Skeletal muscle cell (primary cell): ENCODE measurements around the gene C1orf56.

Experiments
- DNase-seq: peaks from one replicate; pipeline ENCODE4 v3.0.0-alpha.2; 2010; ENCODE audit warnings: low read depth
- H3K4me3 ChIP-seq: 2 replicates; pipeline ENCODE4 v1.5.1; 2011; ENCODE audit warnings: low read depth, mild to moderate bottlenecking, control low read depth, low read length, moderate library complexity

The C1orf56 gene

GRCh38 chr1:151013518-151013917 lies 34.0 kb upstream of the C1orf56 start:
- no peak for DNase-seq
- H3K4me3 ChIP-seq, result no peak overlapping the region

GRCh38 chr1:151024540-151025146 lies 22.9 kb upstream of the C1orf56 start:
- no peak overlapping the region for H3K4me3 ChIP-seq
- DNase-seq, result no peak

- no peak overlapping the region for H3K4me3 ChIP-seq
- DNase-seq, result no peak
These were observed 21.1 kb upstream of the C1orf56 start for GRCh38 chr1:151026460-151026859.

GRCh38 chr1:151032164-151032563 lies 15.4 kb upstream of the C1orf56 start:
- DNase-seq, result no peak
- no peak overlapping the region for H3K4me3 ChIP-seq

- DNase-seq, result no peak
- no peak overlapping the region for H3K4me3 ChIP-seq
These were observed 12.4 kb upstream of the C1orf56 start for GRCh38 chr1:151035167-151035566.

- H3K4me3 ChIP-seq, result no peak within 1 kb of the TSS
- DNase-seq, result no peak
These were observed 11.2 kb upstream of the C1orf56 start, which contains the start of gene BNIPL for GRCh38 chr1:151036356-151036755. TSS of gene BNIPL (plus strand) at chr1:151036586. CDS start at chr1:151036726, 140 bp downstream.

- DNase-seq, result no peak
- H3K4me3 ChIP-seq, result no peak overlapping the region
These were observed 10.5 kb upstream of the C1orf56 start for GRCh38 chr1:151037032-151037431.

- DNase-seq, result no peak
- H3K4me3 ChIP-seq, result no peak overlapping the region
These were observed 8.0 kb upstream of the C1orf56 start for GRCh38 chr1:151039521-151039920.

- DNase-seq, result no peak
- no peak overlapping the region for H3K4me3 ChIP-seq
These were observed 4.4 kb upstream of the C1orf56 start for GRCh38 chr1:151043163-151043562.

GRCh38 chr1:151047925-151048644 lies 534 bp downstream of the C1orf56 start:
- no peak for DNase-seq
- H3K4me3 ChIP-seq, result peak overlapping the region; percentile 74

GRCh38 chr1:151048645-151049032 lies 1.1 kb downstream of the C1orf56 start:
- H3K4me3 ChIP-seq, result peak overlapping the region; percentile 74
- no peak for DNase-seq

GRCh38 chr1:151049458-151049857 lies 1.9 kb downstream of the C1orf56 start:
- no peak overlapping the region for H3K4me3 ChIP-seq
- no peak for DNase-seq

GRCh38 chr1:151050051-151050688 lies 2.6 kb downstream of the C1orf56 start:
- DNase-seq, result no peak
- no peak overlapping the region for H3K4me3 ChIP-seq

- H3K4me3 ChIP-seq, result no peak overlapping the region
These were observed 3.9 kb downstream of the C1orf56 start for GRCh38 chr1:151051356-151052009.

GRCh38 chr1:151054971-151055547 lies 7.5 kb downstream of the C1orf56 start:
- H3K4me3 ChIP-seq, result no peak overlapping the region
- DNase-seq, result no peak

More at GRCh38 chr1:151051356-151052009, 3.9 kb downstream of the C1orf56 start:
- DNase-seq, result no peak

GRCh38 chr1:151055581-151055980 lies 8.0 kb downstream of the C1orf56 start:
- no peak for DNase-seq
- H3K4me3 ChIP-seq, result no peak overlapping the region

- DNase-seq, result no peak
- H3K4me3 ChIP-seq, result no peak overlapping the region
These were observed 8.6 kb downstream of the C1orf56 start for GRCh38 chr1:151056149-151056548.

GRCh38 chr1:151058692-151059091 lies 11.1 kb downstream of the C1orf56 start:
- peak overlapping the region; percentile 77 for H3K4me3 ChIP-seq
- no peak for DNase-seq

- peak within 1 kb of the TSS; percentile 77 for H3K4me3 ChIP-seq
- DNase-seq, result no peak
These were observed 11.8 kb downstream of the C1orf56 start, which contains the start of gene CDC42SE1 for GRCh38 chr1:151059109-151060006. TSS of gene CDC42SE1 (minus strand) at chr1:151059622. CDS start at chr1:151055730, 3,892 bp downstream.
